HG03469 (cell line): ENCODE results near the gene NR2C2AP.

ENCODE experiments used
- ATAC-seq: cut with Tn5 transposase; IDR thresholded peaks from one replicate; pipeline ENCODE4 v1.9.1; 2021; ENCODE audit warnings: mild to moderate bottlenecking, moderate library complexity, moderate number of reproducible peaks; ENCODE audit not compliant: unreplicated experiment

Gene NR2C2AP

DNA sequence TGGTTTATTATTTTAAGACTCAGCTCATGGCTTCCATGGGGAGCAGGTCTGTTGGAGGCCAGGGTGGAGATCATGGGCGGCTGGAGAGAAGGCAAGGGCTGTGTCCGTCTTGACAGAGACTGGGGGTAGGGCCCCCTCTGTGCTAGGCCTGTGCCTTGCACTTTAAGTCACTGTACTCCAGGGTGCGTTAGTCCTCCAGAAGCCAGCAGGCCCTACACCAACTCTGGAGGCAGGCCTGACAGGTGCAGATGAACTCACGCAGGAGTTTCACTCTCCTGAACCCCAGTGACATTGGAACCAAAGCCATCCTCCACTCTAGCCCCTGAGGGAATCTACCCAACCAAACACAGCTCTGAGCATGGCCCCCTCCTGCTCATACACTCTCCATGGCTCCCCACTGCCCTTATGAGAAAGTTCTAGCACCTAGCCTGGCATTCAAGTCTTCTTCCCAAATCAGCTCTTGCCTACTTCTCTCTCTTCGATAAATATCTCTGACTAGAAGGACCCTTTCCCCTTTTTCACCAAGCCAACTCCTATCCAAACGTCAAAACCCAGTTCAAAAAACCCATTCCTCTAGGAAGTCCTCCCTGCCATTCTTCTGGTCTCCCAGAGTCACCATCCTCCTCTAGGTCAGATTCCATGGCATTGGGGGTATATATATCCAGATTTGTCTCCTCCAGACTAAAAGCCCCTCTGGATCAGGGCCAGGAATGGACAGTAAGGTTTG lies 48.3 kb downstream of the NR2C2AP start:
- no peak for ATAC-seq

DNA sequence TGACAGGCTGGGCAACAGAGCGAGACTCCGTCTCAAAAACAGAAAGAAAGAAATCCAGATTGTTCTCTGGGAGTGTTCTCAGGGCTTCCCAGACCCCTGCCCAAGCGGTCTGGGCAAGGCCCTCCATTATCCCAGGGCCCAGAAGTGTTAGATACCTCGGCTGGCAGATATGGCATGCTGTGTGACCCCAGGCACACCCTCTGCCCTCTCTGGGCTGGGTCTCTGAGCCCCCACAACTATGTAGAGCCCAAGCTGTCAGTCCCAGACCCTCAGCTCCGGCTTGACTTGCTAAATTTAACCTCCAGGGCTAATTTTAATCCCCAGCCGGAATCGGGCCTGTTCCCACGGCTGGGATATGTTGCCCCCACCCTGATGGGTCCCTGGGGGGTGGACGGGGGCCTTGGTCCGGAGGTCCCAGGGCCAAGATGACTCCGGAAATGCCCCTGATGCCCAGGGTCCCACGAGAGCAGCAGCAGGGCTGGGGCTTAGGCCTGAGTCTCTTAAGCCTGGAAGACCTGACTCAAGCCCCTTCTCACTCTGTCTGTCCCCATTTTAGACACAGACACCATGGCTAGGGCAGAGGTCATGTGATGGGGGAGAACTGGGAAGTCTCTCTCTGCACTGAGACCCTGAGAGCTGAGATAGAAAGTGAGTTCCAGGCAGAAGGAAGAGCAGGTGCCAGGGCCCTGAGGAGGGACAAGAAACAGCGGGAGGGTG lies 50.4 kb downstream of the NR2C2AP start:
- ATAC-seq, result no peak

DNA sequence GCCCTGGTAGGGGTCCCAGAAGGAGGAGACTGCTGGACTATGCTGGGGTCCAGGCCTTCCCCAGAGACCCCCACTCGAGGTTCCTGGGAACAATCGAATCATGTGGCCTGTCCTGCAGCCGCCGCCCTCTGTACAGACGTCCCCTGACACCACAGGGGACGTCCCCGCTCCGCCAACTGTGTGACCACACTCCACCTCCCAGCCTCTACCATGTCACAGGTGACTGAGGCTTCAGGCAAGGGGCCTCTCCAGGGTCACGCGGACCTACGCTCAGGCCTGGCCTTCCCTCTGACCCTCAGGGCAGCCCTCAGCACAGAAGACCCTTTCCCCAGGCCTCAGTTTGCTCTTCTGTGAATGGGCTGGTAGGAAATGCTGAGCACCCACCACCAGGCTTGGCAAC lies 51.8 kb downstream of the NR2C2AP start:
- peak; percentile 37 for ATAC-seq
